Measurements from ENCODE around the gene SGMS1.

Gene SGMS1

DNA sequence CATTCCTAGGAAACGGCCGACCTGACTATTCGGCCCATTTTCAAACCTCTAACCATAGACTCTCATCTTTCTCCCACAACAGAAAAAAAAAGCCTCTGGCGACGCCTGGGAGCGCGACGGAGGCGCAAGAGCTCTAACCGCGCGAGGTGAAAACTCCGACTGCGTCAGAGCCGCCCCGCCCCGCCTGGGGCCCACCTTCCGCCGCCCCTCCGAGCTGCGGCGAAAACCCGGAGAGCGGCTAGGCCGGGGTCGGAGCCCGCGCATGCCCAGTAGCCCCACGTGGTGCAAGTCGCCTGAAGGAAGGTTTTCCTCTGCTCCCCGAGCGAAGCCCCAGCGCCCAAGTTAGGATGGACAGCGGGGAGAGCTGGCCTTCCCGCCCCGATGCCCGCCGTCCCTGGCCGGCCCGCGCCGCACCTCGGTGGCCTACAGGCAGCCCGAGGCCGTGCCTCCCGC is 683 bp upstream of the SGMS1 start:
- TF ChIP-seq SIN3A (IDR thresholded peaks at IDR 0.05; ENCODE audit: borderline replicate concordance, insufficient read depth, low read length) (0 out of 2 replicates have a peak, but pooled peaks have one; percentile 21), TAF1 (IDR thresholded peaks at IDR 0.05; ENCODE audit: borderline replicate concordance, insufficient read depth, low read length) (peak; percentile 59; the same call in 1 of the 2 replicates), POLR2AphosphoS5 (IDR thresholded peaks at IDR 0.05; ENCODE audit: low read depth, low read length) (no peak), FOXP2 (optimal IDR thresholded peaks at IDR 0.05; ENCODE audit: borderline replicate concordance, extremely low read depth, extremely low read length, insufficient read depth) (peak; percentile 62)
- TF ChIP-seq, protein P1, sequence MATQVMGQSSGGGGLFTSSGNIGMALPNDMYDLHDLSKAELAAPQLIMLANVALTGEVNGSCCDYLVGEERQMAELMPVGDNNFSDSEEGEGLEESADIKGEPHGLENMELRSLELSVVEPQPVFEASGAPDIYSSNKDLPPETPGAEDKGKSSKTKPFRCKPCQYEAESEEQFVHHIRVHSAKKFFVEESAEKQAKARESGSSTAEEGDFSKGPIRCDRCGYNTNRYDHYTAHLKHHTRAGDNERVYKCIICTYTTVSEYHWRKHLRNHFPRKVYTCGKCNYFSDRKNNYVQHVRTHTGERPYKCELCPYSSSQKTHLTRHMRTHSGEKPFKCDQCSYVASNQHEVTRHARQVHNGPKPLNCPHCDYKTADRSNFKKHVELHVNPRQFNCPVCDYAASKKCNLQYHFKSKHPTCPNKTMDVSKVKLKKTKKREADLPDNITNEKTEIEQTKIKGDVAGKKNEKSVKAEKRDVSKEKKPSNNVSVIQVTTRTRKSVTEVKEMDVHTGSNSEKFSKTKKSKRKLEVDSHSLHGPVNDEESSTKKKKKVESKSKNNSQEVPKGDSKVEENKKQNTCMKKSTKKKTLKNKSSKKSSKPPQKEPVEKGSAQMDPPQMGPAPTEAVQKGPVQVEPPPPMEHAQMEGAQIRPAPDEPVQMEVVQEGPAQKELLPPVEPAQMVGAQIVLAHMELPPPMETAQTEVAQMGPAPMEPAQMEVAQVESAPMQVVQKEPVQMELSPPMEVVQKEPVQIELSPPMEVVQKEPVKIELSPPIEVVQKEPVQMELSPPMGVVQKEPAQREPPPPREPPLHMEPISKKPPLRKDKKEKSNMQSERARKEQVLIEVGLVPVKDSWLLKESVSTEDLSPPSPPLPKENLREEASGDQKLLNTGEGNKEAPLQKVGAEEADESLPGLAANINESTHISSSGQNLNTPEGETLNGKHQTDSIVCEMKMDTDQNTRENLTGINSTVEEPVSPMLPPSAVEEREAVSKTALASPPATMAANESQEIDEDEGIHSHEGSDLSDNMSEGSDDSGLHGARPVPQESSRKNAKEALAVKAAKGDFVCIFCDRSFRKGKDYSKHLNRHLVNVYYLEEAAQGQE (IDR thresholded peaks at IDR 0.05; ENCODE audit: insufficient read depth in 1 of 2, low read depth in 2 of 2, low read length in 2 of 2) = peak in 1 of 2 experiments; percentile 44; a peak in 1 of 4 replicates

DNA sequence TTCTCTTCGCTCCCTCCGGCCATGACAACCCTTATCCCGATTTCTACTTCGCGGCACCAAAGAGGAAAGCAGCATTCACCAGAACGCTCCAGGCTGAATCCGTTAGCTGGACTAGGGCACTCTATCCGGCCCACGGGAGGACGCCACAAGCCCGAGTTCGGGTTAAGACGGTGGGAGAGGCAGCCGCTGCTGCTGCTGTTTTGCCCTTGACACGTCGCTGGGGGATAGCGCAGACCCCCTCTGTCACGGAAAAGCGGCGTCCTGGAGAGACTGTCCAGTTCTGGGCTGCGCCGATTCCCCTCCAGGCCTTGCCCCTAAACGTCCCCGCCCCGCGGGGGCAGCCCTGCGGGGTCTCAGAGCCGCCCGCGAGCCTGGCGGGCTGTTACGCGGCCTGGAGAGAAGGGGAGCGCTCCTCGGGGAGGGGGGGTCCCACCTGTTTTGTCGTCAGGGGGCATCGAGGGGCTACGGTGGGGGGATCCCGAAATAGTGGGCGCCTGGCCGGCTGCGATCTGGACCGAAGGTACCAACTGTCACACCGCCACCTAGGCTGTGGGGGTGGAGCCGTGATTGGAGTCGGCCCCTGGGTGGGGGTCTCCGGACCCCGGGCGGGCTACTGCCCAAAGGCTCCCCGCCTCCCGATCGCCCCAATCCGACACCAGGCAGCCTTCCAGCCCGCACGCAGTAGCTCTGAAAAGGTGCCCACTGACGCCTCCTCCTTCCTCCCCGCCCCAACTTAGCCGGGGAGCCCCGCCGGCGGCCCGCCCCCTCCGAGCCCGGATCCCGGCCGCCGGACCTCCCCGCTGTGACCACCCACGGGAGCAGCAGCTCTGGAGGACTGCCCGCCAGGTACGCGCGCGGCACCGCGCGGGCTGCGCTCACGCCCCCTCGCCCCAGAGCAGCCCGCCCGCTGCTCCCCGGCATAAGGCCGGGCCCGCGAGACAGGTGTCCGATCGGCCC is 772 bp downstream of the SGMS1 start:
- TF ChIP-seq, protein P1 (IDR thresholded peaks at IDR 0.05; ENCODE audit: insufficient read depth in 1 of 2, low read depth in 2 of 2, low read length in 2 of 2) = no peak
- no peak for TF ChIP-seq SIN3A (IDR thresholded peaks at IDR 0.05; ENCODE audit: borderline replicate concordance, insufficient read depth, low read length)
- TF ChIP-seq POLR2AphosphoS5 (IDR thresholded peaks at IDR 0.05; ENCODE audit: low read depth, low read length) = no peak
- TF ChIP-seq TAF1 (IDR thresholded peaks at IDR 0.05; ENCODE audit: borderline replicate concordance, insufficient read depth, low read length) = no peak
- TF ChIP-seq FOXP2 (optimal IDR thresholded peaks at IDR 0.05; ENCODE audit: borderline replicate concordance, extremely low read depth, extremely low read length, insufficient read depth) = no peak

DNA sequence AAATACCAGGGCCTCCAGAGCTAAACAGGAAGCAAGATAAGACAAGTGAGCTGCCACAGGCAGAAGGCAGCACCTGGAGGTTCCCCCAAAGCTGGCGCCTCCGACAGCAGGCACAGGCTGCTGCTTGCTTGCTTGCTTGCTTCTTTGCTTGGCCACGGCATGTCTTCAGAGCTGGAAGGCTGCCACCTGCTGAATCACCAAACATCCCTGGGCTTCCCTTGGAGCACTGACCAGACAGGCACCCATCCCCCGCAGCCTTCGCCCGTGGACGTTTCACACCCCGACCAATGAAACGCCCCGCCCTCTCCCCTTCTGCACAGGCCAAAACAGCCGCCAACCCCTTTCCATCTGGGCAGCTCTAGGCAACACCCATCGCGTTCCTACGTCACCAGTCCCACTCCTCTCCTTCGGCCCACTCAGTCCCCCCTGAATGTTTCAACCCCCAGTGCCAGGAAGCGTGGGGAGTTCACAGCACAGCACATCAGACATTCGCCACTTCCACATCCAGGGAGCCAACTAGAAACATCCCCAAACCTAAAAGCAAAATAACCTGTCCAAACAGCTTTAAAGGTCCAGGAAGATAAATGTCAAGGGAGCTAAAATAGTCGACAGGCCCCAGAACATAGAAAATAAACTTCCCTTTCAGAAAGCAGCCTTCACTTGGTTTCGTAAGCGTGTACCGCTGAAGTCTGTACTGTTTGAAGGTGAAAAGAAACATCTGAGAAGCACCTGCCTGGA is 1.6 kb downstream of the SGMS1 start:
- TF ChIP-seq TAF1 (IDR thresholded peaks at IDR 0.05; ENCODE audit: borderline replicate concordance, insufficient read depth, low read length) (no peak), POLR2AphosphoS5 (IDR thresholded peaks at IDR 0.05; ENCODE audit: low read depth, low read length) (no peak), FOXP2 (optimal IDR thresholded peaks at IDR 0.05; ENCODE audit: borderline replicate concordance, extremely low read depth, extremely low read length, insufficient read depth) (no peak), SIN3A (IDR thresholded peaks at IDR 0.05; ENCODE audit: borderline replicate concordance, insufficient read depth, low read length) (no peak)
- TF ChIP-seq, protein P1 (IDR thresholded peaks at IDR 0.05; ENCODE audit: insufficient read depth in 1 of 2, low read depth in 2 of 2, low read length in 2 of 2) = no peak

DNA sequence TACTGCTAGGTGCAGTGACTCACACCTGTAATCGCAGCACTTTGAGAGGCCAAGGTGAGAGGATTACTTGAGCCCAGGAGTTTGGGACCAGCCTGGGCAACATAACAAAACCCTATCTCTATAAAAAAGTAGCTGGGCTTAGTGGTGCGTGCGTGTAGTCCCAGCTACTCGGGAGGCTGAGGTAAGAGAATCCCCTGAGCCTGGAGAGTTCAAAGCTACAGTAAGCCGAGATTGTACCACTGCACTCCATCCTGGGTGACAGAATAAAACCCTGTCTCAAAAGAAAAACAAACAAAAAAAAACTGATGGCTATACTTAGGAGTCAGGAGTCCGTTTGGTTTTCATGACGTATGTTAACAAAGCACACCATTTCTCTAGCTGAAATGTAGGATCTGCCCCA is 2.9 kb downstream of the SGMS1 start:
- TF ChIP-seq, protein P1 (IDR thresholded peaks at IDR 0.05; ENCODE audit: insufficient read depth in 1 of 2, low read depth in 2 of 2, low read length in 2 of 2) = no peak
- TF ChIP-seq POLR2AphosphoS5 (IDR thresholded peaks at IDR 0.05; ENCODE audit: low read depth, low read length) (no peak), FOXP2 (optimal IDR thresholded peaks at IDR 0.05; ENCODE audit: borderline replicate concordance, extremely low read depth, extremely low read length, insufficient read depth) (no peak), SIN3A (IDR thresholded peaks at IDR 0.05; ENCODE audit: borderline replicate concordance, insufficient read depth, low read length) (no peak), TAF1 (IDR thresholded peaks at IDR 0.05; ENCODE audit: borderline replicate concordance, insufficient read depth, low read length) (no peak)
